ENCODE measurements around the gene AGBL1. TPM values are rescaled to one million over a fixed set of nuclear protein-coding genes. Genes with fewer than 3 reads are reported as not detected.

The AGBL1 gene
- total RNA-seq, 1 donor from 2014 or later, result not detected

GRCh38 chr15:86615411-86615810 is 535.7 kb downstream of the AGBL1 start:
- H3K4me1 Mint-ChIP-seq (ENCODE audit: unreplicated experiment), result no peaks in the 10 kb centered on the region
- TF ChIP-seq, protein P1, sequence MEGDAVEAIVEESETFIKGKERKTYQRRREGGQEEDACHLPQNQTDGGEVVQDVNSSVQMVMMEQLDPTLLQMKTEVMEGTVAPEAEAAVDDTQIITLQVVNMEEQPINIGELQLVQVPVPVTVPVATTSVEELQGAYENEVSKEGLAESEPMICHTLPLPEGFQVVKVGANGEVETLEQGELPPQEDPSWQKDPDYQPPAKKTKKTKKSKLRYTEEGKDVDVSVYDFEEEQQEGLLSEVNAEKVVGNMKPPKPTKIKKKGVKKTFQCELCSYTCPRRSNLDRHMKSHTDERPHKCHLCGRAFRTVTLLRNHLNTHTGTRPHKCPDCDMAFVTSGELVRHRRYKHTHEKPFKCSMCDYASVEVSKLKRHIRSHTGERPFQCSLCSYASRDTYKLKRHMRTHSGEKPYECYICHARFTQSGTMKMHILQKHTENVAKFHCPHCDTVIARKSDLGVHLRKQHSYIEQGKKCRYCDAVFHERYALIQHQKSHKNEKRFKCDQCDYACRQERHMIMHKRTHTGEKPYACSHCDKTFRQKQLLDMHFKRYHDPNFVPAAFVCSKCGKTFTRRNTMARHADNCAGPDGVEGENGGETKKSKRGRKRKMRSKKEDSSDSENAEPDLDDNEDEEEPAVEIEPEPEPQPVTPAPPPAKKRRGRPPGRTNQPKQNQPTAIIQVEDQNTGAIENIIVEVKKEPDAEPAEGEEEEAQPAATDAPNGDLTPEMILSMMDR (IDR thresholded peaks at IDR 0.05), result no peak

DNA sequence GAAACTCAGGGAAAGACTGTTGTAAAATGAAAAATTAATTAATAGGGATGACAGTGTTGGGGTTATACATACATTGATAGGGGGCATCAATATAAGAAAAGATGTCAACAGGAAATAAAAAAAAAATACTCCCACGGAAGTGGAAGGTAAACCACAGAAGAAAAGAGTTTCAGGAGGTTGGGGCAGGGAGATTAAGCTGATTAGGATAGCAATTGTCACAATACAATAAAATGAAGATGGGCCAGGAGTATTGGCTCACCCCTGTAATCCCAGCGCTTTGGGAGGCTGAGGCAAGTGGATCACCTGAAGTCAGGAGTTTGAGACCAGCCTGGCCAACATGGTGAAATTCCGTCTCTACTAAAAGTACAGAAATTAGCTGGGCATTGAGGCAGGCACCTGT is 536.1 kb downstream of the AGBL1 start:
- no peak overlapping the region for H3K27ac Mint-ChIP-seq (ENCODE audit: unreplicated experiment)
- no peaks in the 10 kb centered on the region for H3K36me3 Mint-ChIP-seq (ENCODE audit: unreplicated experiment)
- TF ChIP-seq, protein P1 (IDR thresholded peaks at IDR 0.05), result no peak
- no peak overlapping the region for H3K4me3 Mint-ChIP-seq (ENCODE audit: unreplicated experiment)
- H3K4me1 Mint-ChIP-seq (ENCODE audit: unreplicated experiment), result no peaks in the 10 kb centered on the region
- H3K9me3 Mint-ChIP-seq (ENCODE audit: unreplicated experiment), result peaks cover 12% of the 10 kb centered on the region
- no peaks in the 10 kb centered on the region for H3K27me3 Mint-ChIP-seq (ENCODE audit: unreplicated experiment)
- DNase-seq (ENCODE audit: extremely low spot score, unreplicated experiment), result no peak

More at GRCh38 chr15:86615411-86615810, 535.7 kb downstream of the AGBL1 start:
- Mint-ChIP-seq H3K9me3 (ENCODE audit: unreplicated experiment) (peaks cover 12% of the 10 kb centered on the region), H3K27ac (ENCODE audit: unreplicated experiment) (no peak overlapping the region), H3K27me3 (ENCODE audit: unreplicated experiment) (no peaks in the 10 kb centered on the region), H3K4me3 (ENCODE audit: unreplicated experiment) (no peak overlapping the region), H3K36me3 (ENCODE audit: unreplicated experiment) (no peaks in the 10 kb centered on the region)
- no peak for DNase-seq (ENCODE audit: extremely low spot score, unreplicated experiment)

DNA sequence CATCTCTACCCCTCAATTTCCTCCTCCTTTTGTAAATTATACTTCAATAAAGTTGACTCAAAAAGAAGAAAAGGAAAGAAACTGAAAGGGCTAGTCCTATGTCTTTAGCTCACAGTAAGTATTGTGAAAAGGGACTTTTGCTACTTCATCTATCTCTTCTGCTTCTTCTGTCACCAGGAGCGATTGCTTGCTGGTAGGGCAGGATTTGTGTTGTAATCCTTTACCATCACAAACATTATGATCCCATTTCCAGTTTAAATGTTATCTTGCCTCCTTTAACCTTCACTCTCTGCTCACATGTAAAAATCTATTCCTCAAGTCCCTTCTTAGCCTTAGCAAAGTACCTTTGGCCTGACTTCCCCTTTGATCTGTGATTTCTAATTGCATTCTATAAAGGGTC is 537.1 kb downstream of the AGBL1 start:
- no peak for DNase-seq (ENCODE audit: extremely low spot score, unreplicated experiment)
- H3K4me3 Mint-ChIP-seq (ENCODE audit: unreplicated experiment), result no peak overlapping the region
- no peaks in the 10 kb centered on the region for H3K4me1 Mint-ChIP-seq (ENCODE audit: unreplicated experiment)
- TF ChIP-seq, protein P1 (IDR thresholded peaks at IDR 0.05), result no peak
- peaks cover 12% of the 10 kb centered on the region for H3K9me3 Mint-ChIP-seq (ENCODE audit: unreplicated experiment)
- no peaks in the 10 kb centered on the region for H3K36me3 Mint-ChIP-seq (ENCODE audit: unreplicated experiment)
- H3K27ac Mint-ChIP-seq (ENCODE audit: unreplicated experiment), result no peak overlapping the region
- no peaks in the 10 kb centered on the region for H3K27me3 Mint-ChIP-seq (ENCODE audit: unreplicated experiment)

- H3K36me3 Mint-ChIP-seq (ENCODE audit: unreplicated experiment), result no peaks in the 10 kb centered on the region
- H3K4me3 Mint-ChIP-seq (ENCODE audit: unreplicated experiment), result no peak overlapping the region
- H3K27me3 Mint-ChIP-seq (ENCODE audit: unreplicated experiment), result no peaks in the 10 kb centered on the region
- no peak for DNase-seq (ENCODE audit: extremely low spot score, unreplicated experiment)
- no peaks in the 10 kb centered on the region for H3K4me1 Mint-ChIP-seq (ENCODE audit: unreplicated experiment)
- TF ChIP-seq, protein P1 (IDR thresholded peaks at IDR 0.05), result no peak
- no peak overlapping the region for H3K27ac Mint-ChIP-seq (ENCODE audit: unreplicated experiment)
- H3K9me3 Mint-ChIP-seq (ENCODE audit: unreplicated experiment), result peaks cover 3% of the 10 kb centered on the region
Observed at GRCh38 chr15:86620157-86620556, 540.5 kb downstream of the AGBL1 start.

GRCh38 chr15:86620641-86621349 is 541.1 kb downstream of the AGBL1 start:
- H3K4me3 Mint-ChIP-seq (ENCODE audit: unreplicated experiment), result no peak overlapping the region
- DNase-seq (ENCODE audit: extremely low spot score, unreplicated experiment), result no peak
- H3K4me1 Mint-ChIP-seq (ENCODE audit: unreplicated experiment), result no peaks in the 10 kb centered on the region
- H3K9me3 Mint-ChIP-seq (ENCODE audit: unreplicated experiment), result no peaks in the 10 kb centered on the region
- H3K27ac Mint-ChIP-seq (ENCODE audit: unreplicated experiment), result no peak overlapping the region
- TF ChIP-seq, protein P1 (IDR thresholded peaks at IDR 0.05), result no peak
- H3K36me3 Mint-ChIP-seq (ENCODE audit: unreplicated experiment), result no peaks in the 10 kb centered on the region
- H3K27me3 Mint-ChIP-seq (ENCODE audit: unreplicated experiment), result no peaks in the 10 kb centered on the region

All from osteocyte (in vitro differentiated cells).